Stimulated activated CD8-positive, alpha-beta memory T cell treated with anti-CD3 and anti-CD28 coated beads, Interleukin-7, amount 100 ng/mL, for 48 hours (primary cell): Measurements from ENCODE around the gene SELENOT.

Experiments used
- DNase-seq, 2 donors: peaks; one replicate each; pipeline ENCODE4 v3.0.0-alpha.2; 2020; ENCODE audit warnings: low read depth in 1 of 2; ENCODE audit errors: extremely low read depth in 1 of 2

The SELENOT gene

GRCh38 chr3:150662410-150663200, 59.5 kb downstream of the SELENOT start:
- no peak for DNase-seq

GRCh38 chr3:150663461-150663860, 60.3 kb downstream of the SELENOT start:
- no peak for DNase-seq

- no peak for DNase-seq
Observed at GRCh38 chr3:150666167-150666566, 63.0 kb downstream of the SELENOT start.

- DNase-seq, result no peak
Observed at GRCh38 chr3:150673966-150674365, 70.8 kb downstream of the SELENOT start.

GRCh38 chr3:150675587-150675986, 72.5 kb downstream of the SELENOT start:
- DNase-seq, result no peak
